NK-92 (cell line): ENCODE data around the gene DDX1.

ENCODE experiments used
- DNase-seq: peaks from one replicate; lab custom pipeline; 2025; ENCODE audit not compliant: unreplicated experiment; lab: John Stamatoyannopoulos, UW

The DDX1 gene

DNA sequence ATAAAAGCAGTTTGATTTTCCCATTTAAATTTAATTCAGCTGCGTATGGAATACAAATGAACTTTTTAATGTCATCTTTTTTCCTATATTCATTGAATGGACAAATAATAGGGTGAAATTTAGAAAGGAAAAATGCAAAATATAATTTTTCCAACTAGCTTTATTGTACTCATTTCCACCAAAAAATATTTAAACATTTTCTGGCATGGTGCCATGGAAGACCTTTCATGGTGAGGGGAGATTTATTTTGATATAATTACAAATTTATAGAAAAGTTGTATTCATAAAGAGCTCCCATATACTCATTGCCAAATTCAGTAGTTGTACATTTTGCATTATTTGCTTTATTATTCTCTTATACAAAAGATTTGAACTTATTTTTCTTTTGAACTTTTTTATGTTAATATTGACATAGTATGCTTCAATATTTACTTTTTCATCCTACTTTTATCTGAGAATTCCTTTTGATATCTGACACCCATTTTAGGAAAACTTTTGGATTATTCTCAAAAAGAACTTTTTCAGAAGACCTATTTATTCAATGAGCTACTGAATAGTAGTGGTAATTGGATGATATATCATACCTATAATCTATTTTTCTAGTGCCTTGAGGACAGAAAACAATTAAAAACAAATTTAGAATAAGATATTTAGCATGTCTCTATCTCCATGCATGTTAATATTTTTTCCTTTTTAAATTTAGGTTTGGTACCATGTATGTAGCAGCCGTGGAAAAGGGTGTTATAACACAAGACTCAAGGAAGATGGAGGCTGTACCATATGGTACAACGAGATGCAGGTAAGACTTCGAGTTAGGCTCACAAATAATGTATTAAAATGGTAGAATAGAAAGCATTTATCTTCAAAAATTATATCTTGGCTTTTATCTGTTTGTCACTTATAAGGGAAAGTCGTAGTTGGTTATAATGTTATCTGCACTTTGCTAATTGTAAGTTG is 37.5 kb downstream of the DDX1 start:
- no peak for DNase-seq

DNA sequence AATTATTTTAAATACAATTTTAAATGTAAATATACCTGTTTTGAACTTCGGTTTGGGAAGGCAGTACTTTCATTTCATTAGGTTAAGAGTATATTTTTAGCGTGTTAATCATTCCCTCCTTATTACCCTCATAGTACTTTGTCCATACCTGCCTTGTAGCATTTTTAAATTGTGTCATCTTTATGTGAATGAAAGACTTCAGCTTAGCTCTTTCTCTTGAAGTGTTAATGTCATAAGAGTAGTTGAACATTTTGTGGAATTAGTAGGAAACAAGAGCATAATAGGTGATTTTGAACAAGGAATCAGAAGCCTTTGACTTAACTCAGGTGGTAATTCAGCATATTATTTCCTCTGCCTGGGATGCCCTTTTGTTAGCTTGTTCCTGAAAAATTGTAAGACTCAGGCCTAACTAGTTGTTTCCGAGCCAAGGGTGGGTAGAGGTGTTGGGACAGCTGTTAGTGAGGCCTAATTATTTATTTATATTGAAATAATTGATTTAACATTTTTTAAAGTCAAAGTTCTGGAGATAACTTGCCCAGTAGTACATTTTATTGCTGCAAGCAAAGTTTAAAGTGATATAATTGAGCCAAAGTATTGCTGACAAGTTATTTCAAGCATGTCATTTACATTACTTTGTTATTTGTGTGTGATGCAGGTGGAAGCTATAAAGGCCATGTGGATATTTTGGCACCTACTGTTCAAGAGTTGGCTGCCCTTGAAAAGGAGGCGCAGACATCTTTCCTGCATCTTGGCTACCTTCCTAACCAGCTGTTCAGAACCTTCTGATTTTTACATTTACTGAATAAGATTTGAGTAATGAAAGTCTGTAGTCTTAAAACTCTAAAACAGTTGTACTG is 38.7 kb downstream of the DDX1 start:
- no peak for DNase-seq

GRCh38 chr2:15630978-15631719 is 39.5 kb downstream of the DDX1 start:
- no peak for DNase-seq

DNA sequence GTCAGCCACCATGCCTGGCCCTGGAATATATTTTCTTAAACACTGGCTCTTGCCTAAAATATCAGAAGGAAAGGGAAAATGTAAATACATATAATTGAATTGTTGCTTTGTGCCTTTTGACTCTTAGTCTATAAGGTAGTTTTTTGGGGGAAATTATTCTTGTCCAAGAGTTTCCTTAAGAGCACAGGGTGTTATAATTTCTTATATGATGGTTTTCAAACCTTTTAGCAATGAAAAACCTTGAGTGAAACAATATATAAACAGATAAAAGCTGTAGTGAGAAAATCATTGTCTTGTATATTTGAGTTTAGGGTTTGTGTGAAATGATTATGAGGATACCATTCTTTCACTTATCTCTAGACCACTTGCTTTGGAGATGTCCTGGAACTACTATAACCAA is 40.2 kb downstream of the DDX1 start:
- DNase-seq: no peak

GRCh38 chr2:15633043-15633970 is 41.6 kb downstream of the DDX1 start:
- no peak for DNase-seq

GRCh38 chr2:15633971-15634346 is 42.3 kb downstream of the DDX1 start:
- no peak for DNase-seq

DNA sequence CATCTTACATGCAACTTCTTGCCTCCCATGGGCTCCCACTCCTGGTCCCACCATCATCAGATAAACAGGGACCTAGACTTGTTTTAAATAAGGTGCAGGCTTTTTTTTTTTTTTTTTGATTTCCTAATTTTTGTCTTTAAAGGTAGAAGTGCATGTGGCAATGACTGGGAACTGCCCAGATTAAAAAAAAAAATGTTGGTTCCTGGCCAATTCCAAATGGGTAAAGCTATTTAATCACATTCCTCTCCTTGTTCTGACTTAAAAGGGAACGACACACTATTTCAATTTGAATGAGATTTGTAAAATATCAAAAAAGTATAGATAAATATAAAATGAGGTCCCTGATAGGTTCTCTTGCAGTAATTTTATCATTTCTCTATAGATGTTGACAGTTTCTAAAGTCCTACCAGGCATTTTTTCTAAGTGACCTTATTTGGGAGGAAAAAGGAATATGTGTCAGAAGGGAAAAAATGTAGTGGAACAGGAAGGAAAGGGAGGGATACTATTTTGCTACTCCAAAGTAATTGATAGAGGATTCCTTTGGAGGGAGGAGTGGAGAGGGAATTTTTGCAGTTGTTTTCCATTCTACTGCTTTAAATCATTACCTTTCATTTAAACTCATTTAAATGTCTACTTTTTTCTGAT is 43.3 kb downstream of the DDX1 start:
- no peak for DNase-seq

- no peak for DNase-seq
Measured at GRCh38 chr2:15636972-15637785, 45.5 kb downstream of the DDX1 start.

DNA sequence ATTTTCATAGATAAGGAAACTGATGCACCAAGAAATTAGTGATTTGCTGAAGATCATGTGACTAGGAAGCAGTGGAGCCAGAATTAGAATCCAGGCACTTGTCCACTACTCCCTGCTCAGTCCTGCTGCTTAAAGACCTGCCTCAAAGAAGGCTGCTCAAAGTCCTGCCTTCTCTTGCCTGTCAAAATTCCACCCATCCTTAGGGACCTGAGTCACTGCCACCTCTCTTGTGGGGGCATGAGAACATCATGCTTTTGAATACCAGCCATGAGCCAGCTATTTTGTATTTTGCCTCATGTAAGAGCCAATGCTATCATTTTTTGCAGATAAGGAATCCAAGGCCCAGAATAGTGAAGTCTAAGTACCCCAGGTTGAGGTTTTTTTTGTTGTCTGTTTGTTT is 47.1 kb downstream of the DDX1 start:
- DNase-seq: no peak

DNA sequence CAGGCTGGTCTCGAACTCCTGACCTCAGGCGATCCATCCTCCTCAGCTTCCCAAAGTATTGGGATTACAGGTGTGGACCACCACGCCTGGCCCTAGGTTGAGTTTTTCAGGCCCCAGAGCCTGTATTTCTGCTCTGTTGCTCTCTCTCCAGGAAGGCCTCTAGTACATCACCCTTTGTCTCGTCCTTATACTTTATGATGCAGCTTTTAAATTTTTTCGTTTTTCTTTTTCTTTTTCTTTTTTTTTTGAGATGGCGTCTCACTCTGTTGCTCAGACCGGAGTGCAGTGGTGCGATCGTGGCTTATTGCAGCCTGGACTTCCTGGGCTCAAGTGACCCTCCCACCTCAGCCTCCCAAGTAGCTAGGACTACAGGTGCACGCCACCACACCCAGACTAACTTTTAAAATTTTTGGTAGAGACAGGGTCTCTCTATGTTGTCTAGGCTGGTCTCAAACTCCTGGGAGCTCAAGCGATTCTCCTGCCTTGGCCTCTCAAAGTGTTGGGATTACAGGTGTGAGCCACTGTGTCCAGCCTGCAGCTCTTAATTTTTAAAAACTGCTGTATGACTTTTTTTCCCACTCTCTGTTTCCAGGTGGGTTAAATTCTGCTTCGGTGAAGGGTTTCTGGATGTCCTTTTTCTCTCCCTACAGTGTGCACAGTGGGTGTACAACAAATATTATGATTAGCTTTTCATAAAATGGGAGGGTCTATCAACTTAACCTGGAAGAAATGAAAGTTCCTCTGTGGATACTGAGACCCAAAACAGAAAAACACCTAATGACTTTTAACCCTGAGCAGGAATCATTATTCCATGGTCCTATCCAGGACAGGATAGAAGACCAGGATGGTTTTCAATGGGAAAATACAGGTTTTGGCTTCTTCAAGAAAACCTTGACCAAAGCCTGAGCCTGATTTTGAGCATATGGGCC is 47.9 kb downstream of the DDX1 start:
- DNase-seq: no peak

DNA sequence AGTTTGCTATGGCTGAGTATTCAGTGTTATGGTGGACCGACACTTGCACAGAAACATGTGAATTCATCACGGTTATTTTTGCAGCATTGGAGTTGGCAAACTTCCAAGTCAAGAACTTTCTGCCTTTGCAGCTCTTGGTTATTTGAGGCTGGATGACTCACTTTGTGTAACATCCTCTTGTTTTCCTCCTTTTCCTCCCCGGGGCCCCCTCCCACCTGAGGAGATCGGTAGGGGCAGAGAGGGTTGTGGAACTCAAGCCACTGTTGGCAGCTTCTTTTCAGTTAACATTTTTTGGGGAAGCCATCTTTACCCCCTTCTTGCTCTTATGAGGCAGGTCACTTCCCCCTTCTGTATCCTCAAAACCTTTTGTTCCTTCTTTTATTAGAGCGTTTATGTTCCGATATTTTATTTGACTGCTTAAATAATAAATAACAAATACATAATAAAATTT is 48.6 kb downstream of the DDX1 start:
- no peak for DNase-seq

DNA sequence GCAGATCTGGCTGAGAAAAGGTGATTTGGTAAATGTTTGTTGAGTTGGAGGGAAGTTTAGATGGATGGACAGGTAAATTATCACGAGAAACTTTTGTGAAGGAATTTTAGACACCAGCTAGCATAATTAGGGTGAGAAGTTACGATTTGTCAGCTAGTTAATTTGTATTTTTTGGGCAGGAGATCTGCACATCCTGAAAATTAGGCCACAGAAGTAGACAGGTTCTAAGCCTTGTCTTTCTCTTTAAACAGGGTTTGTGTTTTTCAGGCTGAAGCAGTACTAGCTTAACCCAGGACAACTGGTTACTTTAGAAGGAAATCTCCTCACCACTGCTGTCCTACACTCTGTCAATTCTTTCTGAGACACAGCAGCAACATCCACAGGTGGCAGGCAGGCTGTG is 49.1 kb downstream of the DDX1 start:
- no peak for DNase-seq

- no peak for DNase-seq
Measured at GRCh38 chr2:15641530-15641982, 49.9 kb downstream of the DDX1 start.

- DNase-seq: no peak
Measured at GRCh38 chr2:15642011-15642814, 50.5 kb downstream of the DDX1 start.

GRCh38 chr2:15642815-15643500 is 51.3 kb downstream of the DDX1 start:
- no peak for DNase-seq
